ENCODE results near the gene NUCKS1. TPM values are rescaled to one million over a fixed set of nuclear protein-coding genes. Genes with fewer than 3 reads are reported as not detected.

NUCKS1 gene
- total RNA-seq, 4 donors from 2014 or later: 32.4 to 73.4 (median 60.9) TPM

- Histone ChIP-seq H3K27ac (no peak overlapping the region), H3K27me3 (no peaks in the 10 kb centered on the region), H3K4me1 (peaks cover 0 to 15% (median 3%) of the 10 kb centered on the region in 3 donors), H3K4me3 (no peak overlapping the region), H3K9me3 (no peaks in the 10 kb centered on the region), H3K36me3 (peaks cover 0 to 12% (median 0%) of the 10 kb centered on the region in 3 donors)
- intact Hi-C loops (cut with DNase I): no loop called here
- no peak for DNase-seq
- TF ChIP-seq POLR2A (IDR thresholded peaks at IDR 0.05): no peak
- TF ChIP-seq, protein P1, sequence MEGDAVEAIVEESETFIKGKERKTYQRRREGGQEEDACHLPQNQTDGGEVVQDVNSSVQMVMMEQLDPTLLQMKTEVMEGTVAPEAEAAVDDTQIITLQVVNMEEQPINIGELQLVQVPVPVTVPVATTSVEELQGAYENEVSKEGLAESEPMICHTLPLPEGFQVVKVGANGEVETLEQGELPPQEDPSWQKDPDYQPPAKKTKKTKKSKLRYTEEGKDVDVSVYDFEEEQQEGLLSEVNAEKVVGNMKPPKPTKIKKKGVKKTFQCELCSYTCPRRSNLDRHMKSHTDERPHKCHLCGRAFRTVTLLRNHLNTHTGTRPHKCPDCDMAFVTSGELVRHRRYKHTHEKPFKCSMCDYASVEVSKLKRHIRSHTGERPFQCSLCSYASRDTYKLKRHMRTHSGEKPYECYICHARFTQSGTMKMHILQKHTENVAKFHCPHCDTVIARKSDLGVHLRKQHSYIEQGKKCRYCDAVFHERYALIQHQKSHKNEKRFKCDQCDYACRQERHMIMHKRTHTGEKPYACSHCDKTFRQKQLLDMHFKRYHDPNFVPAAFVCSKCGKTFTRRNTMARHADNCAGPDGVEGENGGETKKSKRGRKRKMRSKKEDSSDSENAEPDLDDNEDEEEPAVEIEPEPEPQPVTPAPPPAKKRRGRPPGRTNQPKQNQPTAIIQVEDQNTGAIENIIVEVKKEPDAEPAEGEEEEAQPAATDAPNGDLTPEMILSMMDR (IDR thresholded peaks at IDR 0.05): no peak
- 38% methylated on average over 1 of the region's 2 CpGs; no CpG with 5 or more reads in 1 of the 2 donors for WGBS, 2 donors
Observed at GRCh38 chr1:205701420-205701819, 48.6 kb downstream of the NUCKS1 start.

GRCh38 chr1:205700865-205701401 lies 49.0 kb downstream of the NUCKS1 start:
- no peak for DNase-seq
- peaks cover 0 to 15% (median 3%) of the 10 kb centered on the region in 3 donors for H3K4me1 ChIP-seq
- intact Hi-C loops (cut with DNase I): no loop called here
- peaks cover 0 to 12% (median 0%) of the 10 kb centered on the region in 3 donors for H3K36me3 ChIP-seq
- H3K27ac ChIP-seq: no peak overlapping the region
- no peak for TF ChIP-seq POLR2A (IDR thresholded peaks at IDR 0.05)
- TF ChIP-seq, protein P1 (IDR thresholded peaks at IDR 0.05): no peak
- no peaks in the 10 kb centered on the region for H3K9me3 ChIP-seq
- WGBS, 2 donors: 17 to 31% methylated on average over 1 of the region's 2 CpGs
- no peak overlapping the region for H3K4me3 ChIP-seq
- H3K27me3 ChIP-seq: no peaks in the 10 kb centered on the region

DNA sequence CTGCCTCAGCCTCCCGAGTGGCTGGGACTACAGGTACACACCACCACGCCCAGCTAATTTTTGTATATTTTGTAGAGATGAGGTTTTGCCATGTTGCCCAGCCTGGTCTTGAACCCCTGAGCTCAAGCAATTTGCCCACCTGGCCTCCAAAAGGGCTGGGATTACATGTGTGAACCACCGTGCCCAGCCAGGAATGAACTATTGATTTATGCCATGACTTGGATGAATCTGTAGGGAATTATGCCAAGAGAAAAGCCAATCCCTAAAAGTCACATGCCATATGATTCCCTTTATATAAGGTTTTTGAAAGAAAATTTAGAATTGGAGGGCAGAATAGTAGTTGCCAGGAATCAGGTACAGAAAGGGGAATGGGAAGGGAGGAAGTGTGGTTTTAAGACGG lies 50.6 kb downstream of the NUCKS1 start:
- TF ChIP-seq, protein P1 (IDR thresholded peaks at IDR 0.05): no peak
- TF ChIP-seq POLR2A (IDR thresholded peaks at IDR 0.05): no peak
- WGBS, 2 donors: 70 to 81% methylated on average over 4 of the region's 4 CpGs
- intact Hi-C loops (cut with DNase I): no loop called here

DNA sequence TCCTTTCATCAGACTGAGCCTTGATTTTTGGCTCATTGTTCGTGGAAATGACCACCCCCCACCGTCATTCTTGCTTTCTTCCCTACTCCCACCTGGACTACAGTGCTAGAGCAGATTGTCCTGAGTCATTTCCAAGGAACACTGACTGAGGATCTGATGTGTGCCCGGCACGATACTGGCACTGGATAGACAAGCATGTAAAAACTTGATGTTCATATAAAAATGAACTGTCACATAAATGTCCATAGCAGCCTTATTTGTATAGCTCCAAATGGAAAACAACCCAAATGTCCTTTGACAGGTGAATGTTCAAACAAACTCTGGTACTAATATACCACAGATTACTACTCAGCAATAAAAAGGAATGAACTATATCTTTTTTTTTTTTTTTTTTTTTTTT lies 51.1 kb downstream of the NUCKS1 start:
- no peaks in the 10 kb centered on the region for H3K9me3 ChIP-seq
- TF ChIP-seq, protein P1 (IDR thresholded peaks at IDR 0.05): no peak
- TF ChIP-seq POLR2A (IDR thresholded peaks at IDR 0.05): no peak
- intact Hi-C loops (cut with DNase I): no loop called here
- 65 to 88% methylated on average over 4 of the region's 4 CpGs for WGBS, 2 donors
- no peak for DNase-seq
- H3K4me1 ChIP-seq: peaks cover 0 to 10% (median 0%) of the 10 kb centered on the region in 3 donors
- H3K27ac ChIP-seq: no peak overlapping the region
- no peak overlapping the region for H3K4me3 ChIP-seq
- peaks cover 0 to 9% (median 0%) of the 10 kb centered on the region in 3 donors for H3K36me3 ChIP-seq
- H3K27me3 ChIP-seq: no peaks in the 10 kb centered on the region

More for the DNA sequence above, 50.6 kb downstream of the NUCKS1 start:
- H3K9me3 ChIP-seq: no peaks in the 10 kb centered on the region
- no peak overlapping the region for H3K4me3 ChIP-seq
- no peak overlapping the region for H3K27ac ChIP-seq
- DNase-seq: no peak
- H3K4me1 ChIP-seq: peaks cover 0 to 11% (median 0%) of the 10 kb centered on the region in 3 donors
- no peaks in the 10 kb centered on the region for H3K27me3 ChIP-seq
- H3K36me3 ChIP-seq: peaks cover 0 to 12% (median 0%) of the 10 kb centered on the region in 3 donors

DNA sequence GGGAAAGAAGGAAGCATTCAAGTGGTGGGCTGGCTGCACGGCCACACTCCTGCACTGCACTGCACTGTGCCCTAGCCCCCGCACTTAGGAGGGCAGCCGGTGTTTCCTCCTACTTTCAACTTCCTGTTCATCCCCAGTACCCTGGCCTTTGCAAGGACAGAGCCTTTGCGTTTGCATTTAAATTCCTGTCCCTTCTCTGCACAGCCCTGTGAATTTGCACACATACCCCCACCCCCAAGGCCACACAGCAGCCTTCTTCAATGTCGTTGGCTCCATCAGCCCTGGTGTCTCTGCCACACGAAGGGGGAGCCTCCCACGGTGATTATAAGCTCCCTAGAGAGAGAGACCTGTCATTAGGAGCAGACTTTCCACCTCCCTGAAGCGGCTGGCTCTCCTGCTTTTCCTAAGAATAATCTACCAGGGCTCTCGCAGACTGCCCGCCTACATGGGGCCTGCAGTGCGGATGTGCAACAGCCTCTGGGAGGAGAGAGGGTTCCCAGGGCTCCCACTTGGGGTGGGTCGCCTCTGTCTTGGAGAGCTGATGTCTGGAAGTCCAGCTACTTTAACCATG lies 56.5 kb downstream of the NUCKS1 start:
- no peak for DNase-seq
- Histone ChIP-seq H3K27me3 (no peaks in the 10 kb centered on the region), H3K4me1 (no peaks in the 10 kb centered on the region), H3K9me3 (no peaks in the 10 kb centered on the region), H3K27ac (no peak overlapping the region), H3K4me3 (no peak overlapping the region), H3K36me3 (no peaks in the 10 kb centered on the region)
- intact Hi-C loops (cut with DNase I): no loop called here
- WGBS, 2 donors: 55 to 56% methylated on average over 8 to 10 of the region's 12 CpGs
- TF ChIP-seq, protein P1 (IDR thresholded peaks at IDR 0.05): no peak
- TF ChIP-seq POLR2A (IDR thresholded peaks at IDR 0.05): no peak

All from esophagus squamous epithelium (tissue), 5 donors.